NT2/D1 (cell line): ENCODE results near the gene SORL1.
"Not testable (repeated sequence)": the region's sequence is repeated elsewhere in the genome, so short reads cannot be mapped to it uniquely, and the experiment has no call there.

Source experiments
- DNase-seq: peaks from one replicate; pipeline ENCODE4 v3.0.0-alpha.2; 2011; ENCODE audit warnings: low read depth, low spot score
- H3K27me3 ChIP-seq: 2 replicates; pipeline ENCODE4 v1.6.0; 2011; ENCODE audit warnings: mild to moderate bottlenecking; ENCODE audit not compliant: insufficient read length, insufficient read depth
- H3K36me3 ChIP-seq: 2 replicates; pipeline ENCODE4 v1.6.1; 2011; ENCODE audit warnings: mild to moderate bottlenecking, low read length, mixed read lengths; ENCODE audit not compliant: insufficient read depth, insufficient read length
- H3K4me1 ChIP-seq: 2 replicates; pipeline ENCODE4 v1.5.1; 2011; ENCODE audit not compliant: insufficient read depth, insufficient read length
- H3K4me3 ChIP-seq: 2 replicates; pipeline ENCODE4 v1.5.1; 2011; ENCODE audit warnings: low read depth; ENCODE audit not compliant: insufficient read length
- H3K9ac ChIP-seq: 2 replicates; pipeline ENCODE4 v1.6.0; 2011; ENCODE audit warnings: low read depth; ENCODE audit not compliant: insufficient read length
- H3K9me3 ChIP-seq: 2 replicates; pipeline ENCODE4 v1.5.1; 2011; ENCODE audit warnings: mild to moderate bottlenecking, low read length; ENCODE audit not compliant: insufficient read depth
- SUZ12 ChIP-seq: IDR thresholded peaks from 2 replicates; pipeline ENCODE4 v1.6.1; 2011; ENCODE audit not compliant: insufficient read length, insufficient read depth; ENCODE audit errors: extremely low read depth
- YY1 ChIP-seq: IDR thresholded peaks from 2 replicates; pipeline ENCODE4 v1.6.1; 2011; ENCODE audit not compliant: insufficient read length, insufficient read depth
- ZNF274 ChIP-seq: IDR thresholded peaks from 2 replicates; pipeline ENCODE4 v1.6.1; 2011; ENCODE audit warnings: mild to moderate bottlenecking, low read depth, low read length

The SORL1 gene

DNA sequence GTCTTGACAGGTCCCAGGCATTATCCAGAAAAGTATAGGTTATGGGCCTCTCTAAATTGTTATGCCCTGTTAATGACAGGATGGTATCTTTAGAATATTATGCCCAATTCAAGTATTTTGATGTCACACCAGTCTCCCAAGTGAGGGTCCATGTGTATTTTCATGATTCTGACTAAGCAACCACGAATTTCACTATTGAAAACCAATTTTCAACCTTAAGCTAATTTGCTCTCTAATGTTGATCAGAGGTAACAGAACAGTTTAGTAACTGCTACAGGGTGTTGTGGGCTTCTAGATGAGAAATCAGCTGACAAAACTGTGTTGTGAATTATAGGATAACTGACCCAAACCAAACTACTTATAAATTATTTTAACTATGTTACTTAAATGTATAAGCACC lies 48.6 kb downstream of the SORL1 start:
- peaks cover 6% of the 10 kb centered on the region for H3K36me3 ChIP-seq
- no peak overlapping the region for H3K4me3 ChIP-seq
- DNase-seq, result no peak
- no peaks in the 10 kb centered on the region; the same call in 1 of the 2 replicates for H3K9me3 ChIP-seq
- TF ChIP-seq SUZ12 (no peak), YY1 (no peak), ZNF274 (no peak)
- H3K27me3 ChIP-seq, result no peaks in the 10 kb centered on the region
- H3K4me1 ChIP-seq, result no peaks in the 10 kb centered on the region
- H3K9ac ChIP-seq, result no peak overlapping the region

DNA sequence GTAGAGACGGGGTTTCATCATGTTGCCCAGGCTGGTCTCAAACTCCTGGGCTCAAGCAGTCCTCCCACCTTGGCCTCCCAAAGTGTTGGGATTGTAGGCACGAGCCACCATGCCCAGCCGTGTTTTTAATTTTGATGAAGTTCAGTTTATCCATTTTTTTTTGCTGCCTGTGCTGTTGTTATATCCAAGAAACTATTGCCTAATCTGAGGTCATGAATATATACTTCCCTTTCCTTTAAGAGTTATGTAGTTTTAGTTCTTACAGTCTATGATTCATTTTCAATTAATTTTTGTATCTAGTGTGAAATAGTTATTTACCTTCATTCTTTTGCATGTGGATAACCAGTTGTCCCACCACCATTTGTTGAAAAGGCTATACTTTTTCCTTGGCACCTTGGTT lies 50.9 kb downstream of the SORL1 start:
- DNase-seq, result no peak
- Histone ChIP-seq H3K9me3 (no peaks in the 10 kb centered on the region; the same call in 1 of the 2 replicates), H3K4me1 (no peaks in the 10 kb centered on the region), H3K9ac (no peak overlapping the region), H3K4me3 (no peak overlapping the region), H3K36me3 (no peaks in the 10 kb centered on the region), H3K27me3 (no peaks in the 10 kb centered on the region)
- TF ChIP-seq ZNF274 (no peak), YY1 (no peak), SUZ12 (no peak)

DNA sequence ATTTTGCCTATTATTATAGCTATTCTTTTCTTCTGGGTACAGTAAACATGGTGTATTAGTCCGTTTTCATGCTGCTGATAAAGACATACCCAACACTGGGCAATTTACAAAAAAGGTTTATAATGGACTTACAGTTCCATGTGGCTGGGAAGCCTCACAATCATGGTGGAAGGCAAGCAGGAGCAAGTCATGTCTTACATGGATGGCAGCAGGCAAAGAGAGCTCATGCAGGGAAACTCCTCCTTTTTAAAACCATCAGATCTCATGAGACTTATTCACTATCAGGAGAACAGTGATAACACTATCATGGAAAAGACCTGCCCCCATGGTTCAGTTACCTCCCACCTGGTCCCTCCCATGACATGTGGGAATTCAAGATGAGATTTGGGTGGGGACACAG lies 54.1 kb downstream of the SORL1 start:
- H3K36me3 ChIP-seq, H3K9me3 ChIP-seq, H3K4me3 ChIP-seq, H3K9ac ChIP-seq, DNase-seq, H3K27me3 ChIP-seq, H3K4me1 ChIP-seq: not testable (repeated sequence)

DNA sequence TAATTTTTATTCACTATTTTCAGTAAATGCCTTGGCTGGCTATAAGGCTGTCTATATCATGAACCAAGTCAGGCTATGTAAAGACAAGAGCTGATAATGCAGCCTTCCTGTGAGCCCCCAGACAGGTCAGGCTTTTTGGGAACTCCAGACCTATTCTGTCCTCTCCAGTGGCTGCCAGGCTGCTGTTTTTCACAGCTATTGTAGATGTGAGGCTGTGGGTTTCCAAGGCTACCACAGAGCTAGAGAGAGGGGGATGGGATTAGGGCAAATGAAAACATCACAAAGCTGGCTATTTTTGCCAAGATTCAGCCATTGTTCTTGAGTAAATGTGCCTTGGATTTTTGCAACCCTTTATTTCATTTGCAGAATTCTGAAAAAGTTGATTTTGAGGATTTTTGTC lies 56.3 kb downstream of the SORL1 start:
- peaks cover 2% of the 10 kb centered on the region for H3K4me1 ChIP-seq
- H3K9ac ChIP-seq, result no peak overlapping the region
- TF ChIP-seq YY1 (no peak), SUZ12 (no peak), ZNF274 (no peak)
- no peaks in the 10 kb centered on the region for H3K36me3 ChIP-seq
- H3K9me3 ChIP-seq, result no peaks in the 10 kb centered on the region; the same call in 1 of the 2 replicates
- peak; percentile 47 for DNase-seq
- H3K27me3 ChIP-seq, result no peaks in the 10 kb centered on the region
- no peak overlapping the region for H3K4me3 ChIP-seq

DNA sequence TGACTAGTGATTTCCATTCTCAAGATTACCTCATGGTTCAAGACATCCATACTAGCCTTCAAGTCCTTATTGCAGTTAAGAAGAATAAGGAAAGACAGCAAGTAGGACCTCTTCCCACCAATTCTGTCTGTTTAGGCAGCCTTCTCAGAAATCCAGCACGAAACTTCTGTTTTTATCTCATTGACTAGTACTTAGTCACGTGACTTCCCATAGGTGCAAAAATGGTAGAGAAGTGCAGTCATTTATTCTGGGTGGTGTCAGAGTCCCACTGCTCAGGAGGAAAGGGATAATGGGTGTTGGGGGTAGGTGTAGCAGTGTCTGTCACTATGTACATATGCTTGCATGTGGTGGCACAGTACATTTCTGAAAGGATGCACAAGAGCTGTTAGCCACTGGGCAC lies 58.3 kb downstream of the SORL1 start:
- no peak for DNase-seq
- Histone ChIP-seq H3K36me3 (peaks cover 4% of the 10 kb centered on the region), H3K9ac (no peak overlapping the region), H3K27me3 (no peaks in the 10 kb centered on the region), H3K4me1 (peaks cover 2% of the 10 kb centered on the region), H3K9me3 (no peaks in the 10 kb centered on the region; the same call in 1 of the 2 replicates), H3K4me3 (no peak overlapping the region)
- TF ChIP-seq YY1 (no peak), SUZ12 (no peak), ZNF274 (no peak)

DNA sequence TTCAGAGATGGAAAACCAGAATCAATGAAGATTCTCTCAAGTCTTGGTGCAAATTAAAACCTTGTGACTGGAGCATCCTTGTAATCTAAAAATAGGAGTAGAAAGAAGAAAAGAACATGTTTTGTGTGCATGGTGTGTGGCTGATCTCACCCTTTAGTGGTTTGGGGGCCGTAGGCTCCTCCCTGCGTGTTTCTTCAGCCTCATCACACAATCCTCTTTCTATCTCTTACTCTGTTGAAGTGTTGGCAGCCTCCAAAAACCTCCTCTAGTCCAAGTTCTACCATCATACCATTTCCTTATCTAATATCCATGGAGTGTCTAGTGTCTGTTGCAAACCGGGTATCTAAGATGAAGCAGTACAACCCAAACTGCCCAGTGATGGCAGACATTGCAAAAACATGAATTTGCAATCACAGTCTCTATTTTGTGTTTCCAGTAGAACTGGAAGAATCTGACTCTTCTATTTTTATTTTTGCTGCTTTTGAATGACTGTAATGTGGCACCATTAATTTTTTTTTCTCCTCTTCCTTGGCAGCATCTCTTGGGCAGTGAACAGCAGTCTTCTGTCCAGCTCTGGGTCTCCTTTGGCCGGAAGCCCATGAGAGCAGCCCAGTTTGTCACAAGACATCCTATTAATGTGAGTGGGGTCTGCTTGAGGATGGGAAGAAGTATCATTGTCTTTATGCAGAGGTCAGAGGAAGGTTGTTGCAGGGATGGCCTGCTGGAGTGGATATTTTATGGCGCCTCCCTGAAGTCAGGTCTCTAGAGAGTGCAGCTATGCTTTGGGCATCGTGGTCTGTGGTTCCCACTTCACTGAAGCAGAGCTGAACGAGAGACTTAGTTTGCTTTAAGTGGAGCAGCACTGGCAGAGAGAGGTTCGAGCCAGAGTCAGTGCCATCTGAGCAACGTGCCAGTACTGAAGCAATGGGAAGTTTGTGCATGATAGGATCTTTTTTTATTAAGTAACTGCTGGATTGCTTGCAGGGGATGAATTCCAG lies 60.7 kb downstream of the SORL1 start:
- DNase-seq, result no peak
- Histone ChIP-seq H3K27me3 (no peaks in the 10 kb centered on the region), H3K4me1 (peaks cover 2% of the 10 kb centered on the region), H3K36me3 (peaks cover 4% of the 10 kb centered on the region), H3K9me3 (no peaks in the 10 kb centered on the region), H3K9ac (no peak overlapping the region), H3K4me3 (no peak overlapping the region)
- no peak for TF ChIP-seq ZNF274
- no peak for TF ChIP-seq SUZ12
- TF ChIP-seq YY1, result no peak

DNA sequence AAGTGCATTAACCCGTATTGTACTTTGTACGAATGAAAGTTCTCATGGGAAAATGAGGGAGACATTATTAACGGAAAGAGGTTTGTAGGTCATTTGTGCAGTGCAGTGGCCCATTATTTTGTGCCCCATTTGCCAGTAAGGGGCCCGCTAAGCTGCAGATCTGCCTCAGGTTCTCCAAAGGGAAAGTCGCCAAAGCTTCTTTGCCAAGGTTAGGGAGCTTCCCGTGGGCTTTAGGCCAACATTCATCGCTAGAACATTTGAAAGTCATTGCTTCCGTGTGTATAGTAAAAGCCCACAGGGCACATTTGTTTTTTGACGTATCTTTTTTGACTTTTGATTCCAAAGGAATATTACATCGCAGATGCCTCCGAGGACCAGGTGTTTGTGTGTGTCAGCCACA lies 61.7 kb downstream of the SORL1 start:
- Histone ChIP-seq H3K27me3 (no peaks in the 10 kb centered on the region), H3K4me3 (no peak overlapping the region), H3K9me3 (no peaks in the 10 kb centered on the region), H3K9ac (no peak overlapping the region), H3K36me3 (peaks cover 4% of the 10 kb centered on the region), H3K4me1 (peaks cover under 1% of the 10 kb centered on the region)
- no peak for TF ChIP-seq ZNF274
- no peak for TF ChIP-seq YY1
- no peak for TF ChIP-seq SUZ12
- no peak for DNase-seq
